NCI-H2029 treated with DMSO at 0.1 percent for 48 hours (cell line): Measurements from ENCODE around the gene MXI1.
"Not testable (repeated sequence)": the region's sequence is repeated elsewhere in the genome, so short reads cannot be mapped to it uniquely, and the experiment has no call there.

Experiments
- DNase-seq: peaks from one replicate; lab custom pipeline; 2025; lab: John Stamatoyannopoulos, UW

Gene MXI1

GRCh38 chr10:110181911-110182310 is 25.5 kb upstream of the MXI1 start:
- DNase-seq = no peak

GRCh38 chr10:110184398-110184797 is 23.0 kb upstream of the MXI1 start:
- DNase-seq = no peak

GRCh38 chr10:110185646-110186182 is 21.7 kb upstream of the MXI1 start:
- DNase-seq = not testable (repeated sequence)

GRCh38 chr10:110190170-110190569 is 17.2 kb upstream of the MXI1 start:
- DNase-seq = no peak

GRCh38 chr10:110192552-110192951 is 14.9 kb upstream of the MXI1 start:
- DNase-seq = no peak

- DNase-seq = no peak
Measured at GRCh38 chr10:110200503-110200902, 6.9 kb upstream of the MXI1 start.

- DNase-seq = not testable (repeated sequence)
Measured at GRCh38 chr10:110201046-110201445, 6.4 kb upstream of the MXI1 start.

GRCh38 chr10:110203500-110204455 is 3.6 kb upstream of the MXI1 start:
- DNase-seq = no peak

GRCh38 chr10:110205051-110205675 is 2.2 kb upstream of the MXI1 start:
- DNase-seq = no peak

- no peak for DNase-seq
Measured at GRCh38 chr10:110207805-110208613, 604 bp downstream of the MXI1 start.

GRCh38 chr10:110208614-110209453 is 1.4 kb downstream of the MXI1 start:
- DNase-seq = no peak

GRCh38 chr10:110209454-110209925 is 2.1 kb downstream of the MXI1 start:
- no peak for DNase-seq

- no peak for DNase-seq
Measured at GRCh38 chr10:110209926-110210673, 2.7 kb downstream of the MXI1 start.

- DNase-seq = peak; percentile 67
Measured at GRCh38 chr10:110210674-110211464, 3.5 kb downstream of the MXI1 start.

GRCh38 chr10:110211465-110211843 is 4.0 kb downstream of the MXI1 start:
- DNase-seq = no peak

GRCh38 chr10:110212119-110213006 is 5.0 kb downstream of the MXI1 start:
- no peak for DNase-seq

GRCh38 chr10:110214371-110214826 is 7.0 kb downstream of the MXI1 start:
- no peak for DNase-seq
